ENCODE measurements around the gene PAX8. TPM values are rescaled to one million over a fixed set of nuclear protein-coding genes. Genes with fewer than 3 reads are reported as not detected.

PAX8 gene
- total and polyA plus RNA-seq, 3 experiments from 2014 or later = 0.97 to 2.3 (median 2.3) TPM

GRCh38 chr2:113213061-113213930 lies 65.4 kb downstream of the PAX8 start:
- Mint-ChIP-seq H3K27me3 (peaks cover 0 to 6% of the 10 kb centered on the region in 2 donors), H3K27ac (no peak overlapping the region), H3K4me3 (no peak overlapping the region), H3K4me1 (peaks cover 9 to 14% (median 11%) of the 10 kb centered on the region in 3 donors), H3K36me3 (no peaks in the 10 kb centered on the region), H3K9me3 (no peaks in the 10 kb centered on the region)
- no peaks in the 10 kb centered on the region for H3K27me3 ChIP-seq (ENCODE audit: insufficient read depth, low read length, poor library complexity, severe bottlenecking)
- H3K36me3 ChIP-seq (ENCODE audit: insufficient read depth, low read length) = no peaks in the 10 kb centered on the region
- peaks cover 9% of the 10 kb centered on the region for H3K4me1 ChIP-seq (ENCODE audit: insufficient read depth, low read length)
- H3K9me3 ChIP-seq (ENCODE audit: low read length) = no peaks in the 10 kb centered on the region
- POLR2A ChIA-PET = no interaction called here
- H3K4me3 ChIP-seq (ENCODE audit: low read length) = no peak overlapping the region
- no peak overlapping the region for H3K27ac ChIP-seq (ENCODE audit: low read depth, low read length)
- no peak for DNase-seq
- CTCF ChIA-PET = interaction anchor here (1.1 to 1.2 kb wide), 2 partner anchors 15 to 157 kb away, joined by 3 read pairs; no protein-coding TSS in a partner anchor

GRCh38 chr2:113212245-113213060 lies 66.3 kb downstream of the PAX8 start:
- Mint-ChIP-seq H3K4me1 (peaks cover 5 to 8% (median 5%) of the 10 kb centered on the region in 3 donors), H3K27me3 (peaks cover 0 to 6% of the 10 kb centered on the region in 2 donors), H3K4me3 (no peak overlapping the region), H3K9me3 (no peaks in the 10 kb centered on the region), H3K27ac (no peak overlapping the region), H3K36me3 (no peaks in the 10 kb centered on the region)
- ChIA-PET POLR2A (no interaction called here), CTCF (interaction anchor here (1.1 to 1.4 kb wide), 4 partner anchors 14 to 158 kb away, joined by 3 to 4 read pairs (median 3); no protein-coding TSS in a partner anchor)
- H3K4me3 ChIP-seq (ENCODE audit: low read length) = no peak overlapping the region
- H3K9me3 ChIP-seq (ENCODE audit: low read length) = no peaks in the 10 kb centered on the region
- H3K27me3 ChIP-seq (ENCODE audit: insufficient read depth, low read length, poor library complexity, severe bottlenecking) = no peaks in the 10 kb centered on the region
- no peak overlapping the region for H3K27ac ChIP-seq (ENCODE audit: low read depth, low read length)
- no peak for DNase-seq
- H3K4me1 ChIP-seq (ENCODE audit: insufficient read depth, low read length) = peaks cover 2% of the 10 kb centered on the region
- no peaks in the 10 kb centered on the region for H3K36me3 ChIP-seq (ENCODE audit: insufficient read depth, low read length)

GRCh38 chr2:113211226-113212105 lies 67.3 kb downstream of the PAX8 start:
- CTCF ChIA-PET = interaction anchor here (0.8 to 1.5 kb wide), 5 partner anchors 13 to 179 kb away, joined by 3 to 6 read pairs (median 3); no protein-coding TSS in a partner anchor
- POLR2A ChIA-PET = no interaction called here
- H3K27ac ChIP-seq (ENCODE audit: low read depth, low read length) = no peak overlapping the region

GRCh38 chr2:113209646-113210171 lies 69.0 kb downstream of the PAX8 start:
- peaks cover 5 to 12% (median 9%) of the 10 kb centered on the region in 3 donors for H3K4me1 Mint-ChIP-seq
- Histone ChIP-seq H3K4me3 (ENCODE audit: low read length) (no peak overlapping the region), H3K4me1 (ENCODE audit: insufficient read depth, low read length) (peaks cover under 1% of the 10 kb centered on the region), H3K27me3 (ENCODE audit: insufficient read depth, low read length, poor library complexity, severe bottlenecking) (no peaks in the 10 kb centered on the region), H3K36me3 (ENCODE audit: insufficient read depth, low read length) (no peaks in the 10 kb centered on the region), H3K27ac (ENCODE audit: low read depth, low read length) (no peak overlapping the region), H3K9me3 (ENCODE audit: low read length) (no peaks in the 10 kb centered on the region)
- no peaks in the 10 kb centered on the region for H3K9me3 Mint-ChIP-seq
- H3K36me3 Mint-ChIP-seq = no peaks in the 10 kb centered on the region
- H3K4me3 Mint-ChIP-seq = no peak overlapping the region
- no peak for DNase-seq
- CTCF ChIA-PET = interaction anchor here (1.0 to 2.3 kb wide), 4 partner anchors 10 to 181 kb away, joined by 3 to 5 read pairs (median 4); no protein-coding TSS in a partner anchor
- POLR2A ChIA-PET = no interaction called here
- peak overlapping the region in 3 of 8 donors; percentile 60 to 81 (median 68) for H3K27ac Mint-ChIP-seq
- peaks cover 0 to 3% of the 10 kb centered on the region in 2 donors for H3K27me3 Mint-ChIP-seq

More at GRCh38 chr2:113211226-113212105, 67.3 kb downstream of the PAX8 start:
- Histone ChIP-seq H3K9me3 (ENCODE audit: low read length) (no peaks in the 10 kb centered on the region), H3K4me3 (ENCODE audit: low read length) (no peak overlapping the region), H3K27me3 (ENCODE audit: insufficient read depth, low read length, poor library complexity, severe bottlenecking) (no peaks in the 10 kb centered on the region), H3K4me1 (ENCODE audit: insufficient read depth, low read length) (no peaks in the 10 kb centered on the region), H3K36me3 (ENCODE audit: insufficient read depth, low read length) (no peaks in the 10 kb centered on the region)
- no peak for DNase-seq
- Mint-ChIP-seq H3K27ac (peak overlapping the region in 3 of 8 donors; percentile 25 to 72 (median 41)), H3K9me3 (no peaks in the 10 kb centered on the region), H3K4me1 (peaks cover 0 to 3% (median 2%) of the 10 kb centered on the region in 3 donors), H3K36me3 (no peaks in the 10 kb centered on the region), H3K27me3 (peaks cover 0 to 3% of the 10 kb centered on the region in 2 donors), H3K4me3 (no peak overlapping the region)

- no peak for DNase-seq
- H3K27me3 ChIP-seq (ENCODE audit: insufficient read depth, low read length, poor library complexity, severe bottlenecking) = no peaks in the 10 kb centered on the region
- Mint-ChIP-seq H3K36me3 (no peaks in the 10 kb centered on the region), H3K9me3 (no peaks in the 10 kb centered on the region), H3K4me1 (peaks cover 11 to 17% (median 15%) of the 10 kb centered on the region in 3 donors), H3K27ac (peak overlapping the region in 3 of 8 donors; percentile 60 to 81 (median 68)), H3K4me3 (no peak overlapping the region), H3K27me3 (peaks cover 0 to 2% of the 10 kb centered on the region in 2 donors)
- ChIA-PET CTCF (interaction anchor here (0.7 to 2.3 kb wide), 3 partner anchors 10 to 161 kb away, joined by 3 to 5 read pairs (median 4); no protein-coding TSS in a partner anchor), POLR2A (no interaction called here)
- H3K36me3 ChIP-seq (ENCODE audit: insufficient read depth, low read length) = no peaks in the 10 kb centered on the region
- H3K4me1 ChIP-seq (ENCODE audit: insufficient read depth, low read length) = peaks cover 6% of the 10 kb centered on the region
- no peak overlapping the region for H3K4me3 ChIP-seq (ENCODE audit: low read length)
- H3K27ac ChIP-seq (ENCODE audit: low read depth, low read length) = no peak overlapping the region
- H3K9me3 ChIP-seq (ENCODE audit: low read length) = no peaks in the 10 kb centered on the region
Measured at GRCh38 chr2:113209011-113209645, 69.6 kb downstream of the PAX8 start.

- peaks cover 16 to 22% (median 19%) of the 10 kb centered on the region in 3 donors for H3K4me1 Mint-ChIP-seq
- POLR2A ChIA-PET = no interaction called here
- CTCF ChIA-PET = interaction anchor here (2.3 to 18.6 kb wide), 2 partner anchors 69 to 162 kb away, joined by 4 to 470 read pairs; no protein-coding TSS in a partner anchor
- no peak overlapping the region for H3K4me3 Mint-ChIP-seq
- no peaks in the 10 kb centered on the region for H3K9me3 Mint-ChIP-seq
- peak overlapping the region in 3 of 8 donors; percentile 7 to 68 (median 11) for H3K27ac Mint-ChIP-seq
- H3K27ac ChIP-seq (ENCODE audit: low read depth, low read length) = no peak overlapping the region
- H3K9me3 ChIP-seq (ENCODE audit: low read length) = no peaks in the 10 kb centered on the region
- H3K4me3 ChIP-seq (ENCODE audit: low read length) = no peak overlapping the region
- H3K36me3 Mint-ChIP-seq = peaks cover 0 to 2% (median 0%) of the 10 kb centered on the region in 3 donors
- H3K36me3 ChIP-seq (ENCODE audit: insufficient read depth, low read length) = no peaks in the 10 kb centered on the region
- peaks cover 0 to 2% of the 10 kb centered on the region in 2 donors for H3K27me3 Mint-ChIP-seq
- peaks cover 8% of the 10 kb centered on the region for H3K4me1 ChIP-seq (ENCODE audit: insufficient read depth, low read length)
- no peaks in the 10 kb centered on the region for H3K27me3 ChIP-seq (ENCODE audit: insufficient read depth, low read length, poor library complexity, severe bottlenecking)
- DNase-seq = no peak
Measured at GRCh38 chr2:113208396-113208795, 70.3 kb downstream of the PAX8 start.
